ENCODE results near the gene P2RX2.

P2RX2 gene

DNA sequence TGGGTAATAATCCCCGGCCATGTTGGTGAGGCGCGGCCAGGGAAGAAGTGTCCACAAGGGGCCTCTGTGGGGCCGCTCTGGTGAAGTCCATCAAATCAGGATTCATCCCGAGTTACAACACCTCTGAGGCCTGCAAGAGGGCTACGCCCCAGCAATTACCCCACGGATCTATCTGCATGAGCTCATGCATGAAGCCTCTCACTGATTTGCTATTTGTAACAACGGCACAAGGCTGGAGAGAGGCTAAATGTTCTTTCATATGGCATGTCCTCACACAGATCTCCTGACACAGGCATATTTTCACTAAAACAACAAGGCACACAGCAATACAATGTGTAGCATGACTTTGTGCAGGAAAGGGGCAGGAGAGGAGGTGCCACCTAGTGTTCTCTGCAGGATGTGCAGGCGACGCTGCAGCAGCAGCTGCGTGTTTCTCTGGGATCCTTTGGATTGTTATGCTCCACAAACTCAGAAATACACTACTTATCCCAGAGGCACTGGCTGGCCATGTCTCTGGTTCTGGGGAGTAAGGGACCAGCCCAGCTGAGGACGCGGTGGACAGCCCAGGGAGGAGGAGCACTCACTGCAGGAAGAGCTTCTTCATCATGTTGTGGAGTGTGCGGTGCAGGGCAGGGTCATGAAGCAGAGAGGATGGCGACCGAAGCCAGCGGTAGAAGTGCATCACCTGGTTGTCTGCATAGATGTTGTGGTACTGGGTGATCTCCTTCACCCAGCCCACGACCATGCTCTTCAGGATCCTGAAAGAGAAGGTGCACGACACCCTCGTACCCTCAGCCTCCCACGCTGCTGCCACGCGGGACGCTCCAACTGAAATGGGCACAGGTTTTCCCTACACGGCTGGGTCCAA is 20.2 kb downstream of the P2RX2 start:
- DNase-seq (ENCODE audit: low spot score): no peak

DNA sequence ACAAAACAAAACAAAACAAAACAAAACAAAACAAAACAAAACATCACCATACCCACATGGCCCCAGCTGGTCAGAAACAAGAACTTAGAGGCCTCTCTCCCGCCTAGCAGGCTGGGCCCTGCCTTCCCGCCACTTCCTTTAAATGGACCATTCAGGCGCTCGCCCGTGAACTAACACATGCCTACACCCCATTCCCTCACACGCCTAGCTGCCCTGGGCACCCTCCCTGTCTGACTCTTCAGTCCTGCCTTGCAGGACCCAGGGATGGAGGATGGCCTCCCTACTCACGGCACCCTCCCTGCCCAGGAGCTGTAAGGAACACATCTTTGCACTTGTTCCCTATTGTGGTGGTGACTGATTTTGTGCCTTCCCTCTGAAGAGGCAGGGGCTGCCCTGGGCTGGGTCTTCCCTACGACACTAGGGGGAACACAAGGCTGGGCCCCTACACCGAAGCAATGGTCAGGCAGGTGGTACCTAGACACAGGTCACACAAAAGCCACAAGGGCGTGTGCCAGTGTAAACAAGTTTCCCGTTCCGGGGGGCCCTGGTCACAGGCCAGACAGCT is 21.5 kb downstream of the P2RX2 start:
- no peak for DNase-seq (ENCODE audit: low spot score)

DNA sequence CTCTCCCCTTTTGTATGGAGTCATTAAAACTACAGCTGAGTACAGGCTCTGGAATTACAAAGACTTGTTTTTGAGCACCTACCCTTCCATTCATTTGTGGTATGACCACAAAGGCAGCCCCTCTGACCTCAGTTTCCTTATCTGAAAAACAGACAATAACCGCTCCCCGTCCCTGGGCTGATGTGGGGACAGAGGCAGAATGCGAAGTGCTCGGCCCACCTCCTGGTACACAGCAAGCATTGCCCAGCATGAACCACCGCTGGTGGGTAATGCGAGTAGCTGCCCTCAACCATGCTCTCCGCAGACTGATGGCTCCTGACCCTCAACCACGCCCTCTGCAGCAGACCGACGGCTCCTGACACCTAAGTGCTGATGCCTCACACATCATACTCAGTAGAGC is 22.4 kb downstream of the P2RX2 start:
- no peak for DNase-seq (ENCODE audit: low spot score)

DNA sequence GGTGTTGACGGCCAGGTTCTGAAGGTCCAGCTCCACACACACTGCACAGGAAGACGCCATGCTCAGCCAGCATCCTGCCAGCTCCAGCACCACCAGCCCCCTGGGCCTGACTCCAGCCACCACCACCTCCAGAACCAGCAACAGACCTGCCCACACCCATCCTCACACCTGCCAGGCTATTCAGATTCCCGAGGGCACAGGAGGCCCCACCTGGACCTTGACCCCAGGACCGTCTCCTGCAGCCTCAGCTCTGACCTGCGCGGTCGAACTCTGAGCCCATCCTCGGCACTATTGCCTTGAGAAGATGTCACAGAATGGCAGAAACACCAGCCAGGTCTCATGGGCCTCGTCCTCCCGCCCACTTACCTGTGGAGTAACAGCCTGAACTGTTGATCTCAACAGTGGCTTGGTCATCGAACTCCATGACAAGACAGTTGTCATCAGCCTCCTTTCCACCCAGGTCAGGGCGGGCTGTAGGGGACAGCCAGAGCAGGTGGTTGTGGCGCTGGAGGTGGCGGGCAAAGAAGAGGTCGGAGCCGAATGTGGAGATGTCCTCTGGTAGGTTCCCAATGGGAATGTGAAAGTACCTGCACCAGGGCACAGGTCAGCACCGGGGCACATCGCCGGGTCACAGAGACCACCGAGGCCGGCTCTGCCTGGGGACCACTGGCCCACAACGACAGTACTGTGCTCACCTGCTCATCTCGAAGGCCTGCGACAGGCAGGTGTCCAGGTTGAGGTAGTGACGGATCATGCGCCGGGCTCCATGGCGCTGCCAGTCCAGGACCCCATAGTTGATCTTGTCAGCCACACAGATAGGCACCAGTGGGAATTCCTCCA is 23.5 kb downstream of the P2RX2 start:
- DNase-seq (ENCODE audit: low spot score): no peak

DNA sequence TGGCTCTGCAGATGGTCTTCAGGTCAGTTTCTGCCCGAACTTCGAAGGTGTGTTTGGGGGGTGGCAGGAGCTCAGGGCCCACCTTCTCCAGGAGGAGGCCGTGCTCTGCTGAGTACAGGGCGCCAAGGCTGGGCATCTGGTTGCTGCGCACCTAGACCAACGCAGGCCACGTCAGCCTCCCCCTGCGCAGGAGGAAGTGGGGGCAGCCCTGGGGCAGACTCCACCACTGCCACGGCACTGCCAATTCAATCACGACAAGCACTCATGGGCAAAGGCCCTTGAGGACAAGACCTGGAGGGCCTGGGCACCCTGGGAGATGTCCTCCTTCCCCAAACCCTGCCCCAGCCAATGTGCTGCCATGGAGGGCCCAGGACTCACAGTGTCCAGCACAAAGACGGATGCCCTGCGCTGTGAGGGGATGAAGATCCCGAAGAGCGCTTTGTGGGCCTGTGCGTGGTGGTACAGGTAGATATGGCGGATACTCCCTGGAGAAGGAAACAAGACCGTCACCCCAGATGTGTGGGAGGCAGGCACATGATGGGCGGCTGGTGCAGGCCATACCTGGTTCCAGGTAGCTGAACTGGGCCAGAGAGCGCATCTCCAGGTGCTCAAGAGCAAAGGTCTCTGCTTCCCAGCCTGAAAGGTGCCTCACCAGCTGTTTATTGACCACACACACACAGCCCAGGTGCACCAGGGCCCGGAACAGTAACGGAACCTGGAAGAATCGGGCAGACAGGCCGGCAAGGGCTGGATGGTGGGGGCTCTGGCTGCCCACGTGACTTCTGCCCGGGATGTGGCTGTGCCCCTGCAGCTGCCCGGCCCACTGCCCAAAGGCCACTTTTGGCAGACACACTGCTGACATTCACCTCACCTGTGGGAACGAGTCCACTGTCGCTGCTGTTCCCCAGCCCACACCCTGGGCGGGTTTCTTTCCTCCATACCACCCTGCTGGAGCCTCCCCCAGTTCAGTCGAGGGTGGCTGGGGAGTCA is 24.6 kb downstream of the P2RX2 start:
- DNase-seq (ENCODE audit: low spot score): no peak

DNA sequence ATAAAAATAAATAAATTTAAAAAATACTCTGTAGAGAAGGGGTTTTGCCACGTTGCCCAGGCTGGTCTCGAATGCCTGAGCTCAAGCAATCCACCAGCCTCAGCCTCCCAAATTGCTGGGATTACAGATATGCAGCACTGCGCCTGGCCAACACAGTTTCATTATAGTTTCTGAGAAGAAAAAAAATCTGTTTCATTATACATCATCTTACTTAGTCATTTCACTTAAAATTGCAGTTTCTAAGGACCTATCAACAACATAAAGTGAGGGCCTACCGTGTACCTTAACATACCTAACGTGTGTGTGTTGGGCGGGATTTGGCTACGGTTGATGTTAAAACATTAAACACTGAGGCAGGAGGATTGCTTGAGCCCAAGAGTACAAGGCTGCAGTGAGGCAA is 28.3 kb downstream of the P2RX2 start:
- DNase-seq (ENCODE audit: low spot score): no peak

DNA sequence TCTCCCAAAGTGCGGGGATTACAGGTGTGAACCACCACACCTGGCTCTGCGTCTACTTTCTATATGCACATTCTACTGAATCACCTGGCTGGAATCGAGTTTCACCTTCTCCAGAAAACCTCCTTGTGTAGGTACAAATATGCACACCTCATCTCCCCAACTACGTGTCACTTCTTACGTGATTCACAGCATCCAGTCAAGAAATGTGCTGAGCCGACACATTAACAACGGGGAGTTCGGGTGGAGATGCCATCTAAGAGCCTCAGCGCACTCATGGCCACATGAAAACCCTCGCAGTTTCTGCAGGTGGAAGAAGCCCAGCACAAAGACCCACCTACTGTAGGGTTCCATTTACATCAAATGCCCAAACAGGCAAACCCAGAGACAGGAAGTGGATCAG is 29.3 kb downstream of the P2RX2 start:
- no peak for DNase-seq (ENCODE audit: low spot score)

DNA sequence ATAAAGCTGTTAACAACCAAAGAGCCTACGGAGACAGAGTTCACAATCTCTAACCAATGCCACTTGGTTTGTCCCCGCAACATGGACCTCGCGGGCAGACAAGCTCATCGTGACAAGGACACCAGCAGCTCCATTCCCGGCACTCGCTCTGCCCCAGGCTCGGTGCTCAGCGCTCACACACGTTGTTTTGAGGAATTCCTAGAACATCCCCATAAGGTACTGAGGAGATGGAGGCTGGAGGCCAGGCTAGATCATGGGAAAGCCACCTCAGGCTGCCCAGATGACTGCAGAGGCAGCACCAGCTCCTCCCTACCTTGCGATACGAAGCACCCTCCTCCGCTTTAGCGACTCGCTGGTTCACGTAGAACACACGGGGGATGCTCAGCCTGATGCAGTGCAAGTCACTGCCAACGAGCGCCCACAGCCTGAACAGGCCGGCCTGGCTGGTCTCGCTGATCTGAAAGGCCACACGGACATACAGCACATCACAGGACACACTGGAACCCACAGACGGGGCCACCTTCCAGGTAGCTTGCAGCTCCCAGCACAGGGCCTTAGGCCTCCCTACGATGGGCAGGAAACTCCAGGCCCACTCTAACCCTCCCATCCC is 30.1 kb downstream of the P2RX2 start:
- DNase-seq (ENCODE audit: low spot score): no peak

DNA sequence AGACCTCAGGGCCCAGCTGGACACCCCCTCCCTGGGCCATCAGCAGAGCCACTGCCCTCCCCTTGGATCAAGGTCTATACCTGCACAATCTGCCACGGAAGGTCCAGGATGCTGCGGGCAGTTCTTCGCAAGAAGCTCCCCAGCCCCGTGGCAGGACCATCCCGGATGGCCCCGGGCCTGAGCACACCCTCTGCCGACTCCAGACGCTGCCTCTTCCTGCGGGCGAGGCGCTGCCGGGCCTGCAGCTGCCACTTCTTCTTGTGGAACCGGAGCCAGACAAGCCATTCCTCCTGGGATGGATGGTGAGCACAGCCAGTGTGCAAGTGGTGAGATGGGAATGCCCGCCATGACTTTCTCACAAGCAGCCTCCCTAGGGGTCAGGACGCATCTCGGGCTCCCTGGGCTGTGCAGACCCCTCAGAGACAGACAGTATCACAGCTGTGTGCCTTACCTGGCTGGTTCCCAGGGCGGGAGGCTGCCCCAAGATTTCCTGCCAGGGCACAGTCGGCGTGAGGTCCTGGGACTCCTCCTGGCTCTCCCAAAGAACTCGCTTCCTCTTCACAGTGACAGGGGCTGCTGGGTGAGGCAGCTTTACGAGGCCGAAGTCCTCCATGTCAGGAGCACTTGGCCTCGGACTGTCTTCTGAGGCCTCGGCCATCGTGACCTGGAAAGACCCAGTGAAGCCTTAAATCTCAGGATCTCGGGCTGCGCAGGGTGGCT is 30.8 kb downstream of the P2RX2 start:
- DNase-seq (ENCODE audit: low spot score): no peak

DNA sequence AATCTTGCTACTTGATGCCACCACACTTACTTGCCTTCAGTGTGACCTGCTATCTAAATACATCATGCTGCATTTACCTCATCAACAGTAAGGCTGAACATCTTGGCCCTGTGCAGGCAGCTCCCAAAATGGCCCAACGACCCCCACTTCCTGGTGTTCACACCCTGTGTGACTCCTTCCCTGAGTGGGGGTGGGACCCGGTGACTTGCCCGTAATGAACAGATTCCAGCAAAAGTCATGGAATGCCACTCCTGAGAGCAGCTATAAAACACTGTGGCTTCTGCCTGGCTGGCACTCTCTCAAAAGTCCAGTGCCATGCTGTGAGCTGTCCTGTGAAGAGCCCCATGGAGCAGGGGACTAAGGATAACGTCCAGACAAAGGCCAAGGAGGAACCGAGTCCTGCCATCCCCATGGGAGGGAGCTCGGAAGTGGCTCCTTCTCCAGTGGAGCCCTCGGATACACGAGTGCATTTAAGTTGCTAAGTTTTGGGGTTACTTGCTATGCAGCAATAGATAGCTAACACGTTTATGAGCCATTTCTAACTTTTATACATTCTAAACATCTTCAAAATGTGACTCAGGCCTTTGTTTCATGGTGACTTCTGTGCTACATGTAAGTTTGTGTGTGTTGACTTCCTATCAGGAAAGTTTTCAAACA is 33.0 kb downstream of the P2RX2 start:
- DNase-seq (ENCODE audit: low spot score): no peak

DNA sequence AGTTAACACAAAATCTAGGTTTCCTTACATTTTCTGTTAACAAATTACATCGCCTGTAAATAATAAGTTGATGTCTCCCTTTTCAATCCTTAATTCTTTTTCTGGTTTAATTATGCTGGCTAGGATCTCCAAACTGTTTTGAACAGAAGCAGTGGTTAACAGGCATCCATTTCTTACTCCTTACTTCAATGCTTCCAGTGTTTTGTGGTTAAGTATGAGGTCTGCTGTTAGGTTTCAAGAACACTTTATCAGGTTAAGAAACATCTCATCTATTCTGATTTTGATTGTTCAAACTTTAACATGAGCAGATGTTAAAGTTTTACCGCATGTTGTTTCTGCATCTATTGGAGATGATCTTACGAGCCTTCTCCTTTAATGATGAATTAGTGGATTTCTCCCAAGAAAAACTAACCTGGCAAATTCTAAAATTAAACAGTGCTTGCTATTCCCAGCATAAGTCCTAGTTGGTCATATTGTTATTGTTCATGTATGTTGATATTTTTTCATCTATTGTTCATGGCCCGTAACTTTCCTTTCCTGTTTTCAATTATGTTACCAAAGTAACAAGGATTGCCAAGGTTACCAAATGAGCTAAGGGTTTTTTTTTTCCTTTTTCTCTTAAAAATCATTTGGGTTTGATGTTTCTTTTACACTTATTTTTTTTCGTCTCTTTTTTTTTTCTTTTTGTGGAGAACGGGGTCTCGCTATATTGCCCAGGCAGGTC is 35.2 kb downstream of the P2RX2 start:
- no peak for DNase-seq (ENCODE audit: low spot score)

DNA sequence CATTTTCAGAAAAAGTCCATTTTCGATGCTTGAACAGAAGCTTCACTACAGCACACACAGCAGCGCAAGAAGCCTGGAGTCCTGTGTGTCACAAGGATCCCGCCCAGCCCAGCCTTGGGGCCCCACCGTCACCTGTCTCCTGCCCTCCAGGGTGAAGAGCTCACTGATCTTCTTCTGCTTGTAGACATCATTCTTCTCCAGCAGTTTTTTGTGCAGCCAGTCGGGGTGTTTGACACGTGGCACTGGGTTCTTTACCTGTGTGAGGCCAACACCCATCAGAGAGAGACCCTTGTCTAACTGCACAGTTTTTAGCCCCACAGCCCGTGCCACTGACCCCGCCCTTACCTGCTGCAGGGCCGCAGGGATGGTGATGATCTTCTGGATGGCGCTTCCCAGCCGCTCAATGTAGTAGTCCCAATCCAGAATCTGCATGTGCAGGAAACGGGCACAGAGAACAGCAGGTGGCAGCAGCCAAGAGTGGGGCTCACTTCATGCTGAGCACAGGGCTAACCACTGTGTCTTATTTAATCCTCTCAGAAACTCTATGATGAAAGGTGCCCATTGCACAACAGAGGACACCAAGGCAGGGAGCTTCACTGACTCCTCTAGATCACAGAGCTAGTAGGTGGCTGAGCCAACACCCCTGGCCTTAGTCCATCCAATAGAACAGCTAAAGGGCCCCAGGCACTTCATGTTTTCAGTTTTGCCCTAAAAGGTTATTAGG is 38.6 kb downstream of the P2RX2 start:
- no peak for DNase-seq (ENCODE audit: low spot score)

DNA sequence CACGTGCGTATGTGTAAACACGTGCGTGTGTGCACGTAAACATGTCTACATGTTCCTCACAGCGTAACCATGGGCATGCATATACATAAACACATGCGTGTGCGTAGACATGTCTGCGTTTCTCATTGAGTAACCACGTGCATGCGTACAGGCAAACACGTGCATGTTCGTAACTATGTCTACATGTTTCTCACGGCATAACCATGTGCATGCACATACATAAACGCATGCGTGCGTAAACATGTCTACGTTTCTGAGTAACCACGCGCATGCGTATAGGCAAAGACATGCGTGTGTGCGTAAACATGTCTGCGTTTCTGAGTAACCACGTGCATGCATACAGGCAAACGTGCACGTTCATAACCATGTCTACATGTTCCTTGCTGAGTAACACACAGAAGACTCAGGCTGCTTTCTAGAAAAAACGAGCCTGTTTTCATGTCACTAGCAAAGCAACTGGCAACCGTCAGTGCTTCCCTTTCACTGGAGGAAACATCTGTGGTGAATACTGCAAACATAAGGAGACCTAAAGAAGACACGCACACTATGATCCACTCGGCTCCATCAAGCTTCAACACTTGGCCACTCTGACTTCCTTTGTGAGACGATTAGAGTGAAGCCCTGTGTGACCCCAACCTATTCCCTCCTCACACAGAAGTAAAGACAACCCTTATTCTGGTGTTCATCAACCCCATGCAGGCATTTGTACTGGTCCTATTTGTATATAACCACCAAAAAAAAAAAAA is 39.7 kb downstream of the P2RX2 start:
- no peak for DNase-seq (ENCODE audit: low spot score)

DNA sequence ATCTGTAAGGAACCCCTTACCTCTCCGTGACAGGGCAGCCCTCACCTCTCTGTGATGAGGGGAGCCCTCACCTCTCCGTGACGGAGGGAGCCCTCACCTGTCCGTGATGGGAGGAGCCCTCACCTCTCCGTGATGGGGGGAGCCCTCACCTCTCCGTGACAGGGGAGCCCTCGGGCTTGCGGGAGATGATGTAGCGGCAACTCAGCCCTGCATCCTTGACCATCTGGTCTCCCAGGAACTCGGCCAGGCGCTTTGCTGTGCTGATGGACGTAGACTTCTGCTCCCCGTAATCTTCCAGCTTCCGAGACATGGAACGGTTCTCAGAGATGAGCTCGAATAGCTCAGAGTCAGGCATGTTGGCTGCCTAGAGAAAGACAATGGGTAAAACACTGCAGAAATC is 40.6 kb downstream of the P2RX2 start:
- no peak for DNase-seq (ENCODE audit: low spot score)

DNA sequence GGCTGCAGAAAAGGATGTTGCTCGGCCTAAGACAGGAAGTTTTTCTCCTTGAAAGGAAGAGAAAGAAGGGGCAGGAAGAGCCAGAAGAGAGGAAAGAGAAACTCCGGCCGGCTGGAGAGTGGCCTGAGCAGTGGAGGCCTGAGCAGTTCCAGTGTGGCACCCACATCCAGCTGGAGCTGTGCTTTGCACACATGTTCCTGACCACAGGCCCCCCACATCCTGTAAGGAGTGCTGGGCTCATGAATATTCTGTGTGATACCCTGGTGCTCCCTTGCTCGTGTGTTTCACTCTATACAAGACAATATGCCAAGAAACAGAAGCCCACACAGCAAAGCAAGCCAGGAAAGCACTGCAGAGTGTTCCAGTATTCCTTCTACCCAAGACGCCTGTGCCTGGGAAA is 41.5 kb downstream of the P2RX2 start:
- DNase-seq (ENCODE audit: low spot score): no peak

DNA sequence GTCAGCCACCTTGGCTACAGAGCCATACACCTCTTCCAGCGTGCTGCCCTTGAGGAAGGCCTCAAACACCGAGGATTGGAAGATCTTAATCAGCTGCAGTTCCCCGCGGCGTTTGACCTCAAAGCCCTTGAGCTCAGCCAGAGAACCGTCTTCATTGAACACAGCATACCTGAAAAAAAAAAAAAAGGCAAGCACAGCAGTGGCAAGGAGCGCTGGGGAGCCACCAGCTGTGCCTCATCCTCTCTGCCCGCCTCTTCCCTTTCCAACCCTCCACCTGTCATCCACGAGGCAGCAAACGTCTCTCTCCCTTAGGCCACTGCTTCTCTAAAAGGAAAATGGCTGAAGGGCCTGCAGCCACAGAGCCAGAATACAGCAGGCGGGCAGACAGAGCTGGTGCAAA is 42.4 kb downstream of the P2RX2 start:
- DNase-seq (ENCODE audit: low spot score): no peak

DNA sequence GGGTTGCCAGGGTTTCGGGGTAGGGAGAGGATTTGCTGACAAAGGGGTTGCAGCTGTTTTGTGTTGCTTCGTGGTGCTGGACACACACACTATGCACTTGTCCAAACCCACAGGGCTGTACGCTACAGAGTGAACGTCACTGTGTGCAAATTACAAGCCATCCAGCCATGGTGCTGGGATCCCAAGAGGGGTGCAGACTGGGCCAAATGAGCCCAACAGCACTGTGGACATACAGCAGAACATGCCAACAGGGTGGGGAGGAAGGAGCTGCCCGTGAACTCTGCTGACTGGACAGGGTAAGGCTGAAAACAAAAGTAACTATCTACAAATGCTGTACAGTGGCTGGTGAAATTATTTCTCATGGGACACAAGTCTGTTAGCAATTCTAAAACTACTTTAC is 43.4 kb downstream of the P2RX2 start:
- DNase-seq (ENCODE audit: low spot score): no peak

All from putamen (tissue), 1 donor.